Subcutaneous adipose tissue (tissue), 4 donors: Measurements from ENCODE around the gene SLC7A10. TPM values are rescaled to one million over a fixed set of nuclear protein-coding genes. Genes with fewer than 3 reads are reported as not detected.

Source experiments
- total RNA-seq, 4 donors: library from RNA; depleted of rRNA; stranded (reverse); fragments of >200 nt; gene quantifications; one replicate each; pipeline ENCODE4 v1.1.0, GENCODE V29; 2016
- TF ChIP-seq, protein P1 (sequence below): fragments of 450-650 bp; IDR thresholded peaks from one replicate; pipeline ENCODE4 v1.5.1; 2016; ENCODE audit warnings: low read depth, mild to moderate bottlenecking, control low read depth, antibody characterized with exemption, moderate library complexity

SLC7A10 gene
- total RNA-seq, 4 donors from 2014 or later: 1.5 to 130 (median 13.0) TPM

DNA sequence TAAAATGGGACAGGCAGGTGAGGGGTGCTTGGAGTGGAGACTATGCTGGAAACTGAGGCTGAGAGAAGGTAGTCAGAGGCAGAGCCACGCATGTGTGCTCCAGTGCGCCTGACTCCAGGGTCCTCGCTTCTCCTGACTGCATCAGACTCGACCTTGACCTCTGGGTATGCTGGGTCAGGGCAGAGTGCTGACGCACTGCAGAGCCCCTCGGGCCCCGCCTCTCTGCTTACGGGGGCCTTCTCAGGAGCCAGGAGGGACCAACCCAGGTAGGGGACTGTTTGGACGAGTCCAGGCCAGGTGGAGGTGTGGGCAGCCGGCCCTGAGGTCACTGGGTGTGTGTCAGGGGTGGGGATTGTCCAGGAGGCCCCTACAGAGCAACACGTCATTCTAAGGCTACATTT, 22.9 kb upstream of the SLC7A10 start:
- TF ChIP-seq, protein P1, sequence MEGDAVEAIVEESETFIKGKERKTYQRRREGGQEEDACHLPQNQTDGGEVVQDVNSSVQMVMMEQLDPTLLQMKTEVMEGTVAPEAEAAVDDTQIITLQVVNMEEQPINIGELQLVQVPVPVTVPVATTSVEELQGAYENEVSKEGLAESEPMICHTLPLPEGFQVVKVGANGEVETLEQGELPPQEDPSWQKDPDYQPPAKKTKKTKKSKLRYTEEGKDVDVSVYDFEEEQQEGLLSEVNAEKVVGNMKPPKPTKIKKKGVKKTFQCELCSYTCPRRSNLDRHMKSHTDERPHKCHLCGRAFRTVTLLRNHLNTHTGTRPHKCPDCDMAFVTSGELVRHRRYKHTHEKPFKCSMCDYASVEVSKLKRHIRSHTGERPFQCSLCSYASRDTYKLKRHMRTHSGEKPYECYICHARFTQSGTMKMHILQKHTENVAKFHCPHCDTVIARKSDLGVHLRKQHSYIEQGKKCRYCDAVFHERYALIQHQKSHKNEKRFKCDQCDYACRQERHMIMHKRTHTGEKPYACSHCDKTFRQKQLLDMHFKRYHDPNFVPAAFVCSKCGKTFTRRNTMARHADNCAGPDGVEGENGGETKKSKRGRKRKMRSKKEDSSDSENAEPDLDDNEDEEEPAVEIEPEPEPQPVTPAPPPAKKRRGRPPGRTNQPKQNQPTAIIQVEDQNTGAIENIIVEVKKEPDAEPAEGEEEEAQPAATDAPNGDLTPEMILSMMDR: no peak

- TF ChIP-seq, protein P1: no peak
Observed at GRCh38 chr19:33248104-33248503, 22.5 kb upstream of the SLC7A10 start.

GRCh38 chr19:33247441-33247819, 21.8 kb upstream of the SLC7A10 start:
- TF ChIP-seq, protein P1: no peak

- TF ChIP-seq, protein P1: no peak
Observed at GRCh38 chr19:33246709-33247440, 21.2 kb upstream of the SLC7A10 start.

DNA sequence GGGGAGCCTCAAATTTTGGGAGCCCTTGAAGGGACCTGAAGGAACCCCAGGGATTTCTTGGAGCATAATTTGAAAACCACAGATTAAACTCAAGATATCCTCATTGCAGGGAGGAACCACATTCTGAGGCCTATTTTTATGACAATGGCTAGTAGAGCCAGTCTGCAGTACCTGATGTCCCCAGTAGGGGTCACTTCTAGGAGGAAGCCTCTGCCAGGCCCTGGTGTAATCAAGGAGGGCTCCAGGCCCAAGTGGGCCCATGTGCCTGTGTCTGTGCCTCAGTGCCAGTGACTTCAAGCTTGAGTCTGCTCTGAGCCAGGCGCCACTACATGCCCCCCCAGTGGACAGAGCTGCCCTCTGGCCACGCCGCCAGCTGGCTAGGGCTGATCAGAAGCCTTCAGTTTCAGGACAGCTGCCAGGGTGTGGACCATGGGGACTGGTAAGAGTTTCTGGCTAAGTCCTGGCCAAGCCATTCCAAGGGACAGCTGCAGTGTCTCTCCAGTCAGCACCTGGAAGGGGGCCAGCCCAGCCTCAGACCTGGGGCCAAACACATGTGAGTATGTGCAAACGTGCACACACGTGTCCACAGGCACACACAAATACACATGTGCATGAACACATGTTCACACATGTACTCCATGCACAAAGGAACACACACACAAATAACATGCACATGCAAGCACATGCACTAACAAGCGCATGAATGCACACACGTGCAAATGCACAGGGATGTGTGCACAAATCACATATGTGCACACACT, 20.5 kb upstream of the SLC7A10 start:
- TF ChIP-seq, protein P1: no peak

GRCh38 chr19:33242911-33243310, 17.3 kb upstream of the SLC7A10 start:
- TF ChIP-seq, protein P1: no peak

DNA sequence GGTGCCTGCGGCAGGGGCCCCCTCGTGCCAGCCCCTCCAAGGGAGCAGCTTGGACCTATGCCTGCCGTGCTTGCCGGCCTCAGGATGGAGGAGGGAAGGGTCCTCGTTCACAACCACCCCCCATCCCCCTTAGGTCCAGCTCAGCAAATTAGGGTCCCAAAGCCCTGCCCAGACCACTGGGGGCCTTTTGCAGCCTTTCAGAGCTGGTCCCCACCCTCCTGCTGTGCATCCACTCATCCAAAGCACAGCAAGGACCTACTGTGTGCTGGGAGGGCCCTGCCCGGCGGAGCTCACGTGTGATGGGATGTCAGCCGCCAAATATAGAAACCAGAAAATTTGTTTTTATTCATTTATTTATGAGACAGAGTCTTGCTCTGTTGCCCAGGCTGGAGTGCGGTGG, 16.5 kb upstream of the SLC7A10 start:
- TF ChIP-seq, protein P1: no peak
